ENCODE results near the gene UBE2V1. TPM values are rescaled to one million over a fixed set of nuclear protein-coding genes. Genes with fewer than 3 reads are reported as not detected.

UBE2V1 gene
- total and polyA plus RNA-seq, 10 of the 15 experiments (the other 5 are each of a cell fraction or from before 2014, with no cell fraction given): 51.8 to 219 (median 141) TPM

- ChIA-PET SMC1A (ENCODE audit: uncharacterized antibody, unreplicated experiment) (interaction anchor here (1.2 to 1.7 kb wide), 2 partner anchors 17 to 110 kb away, joined by 3 to 5 read pairs; no protein-coding TSS in a partner anchor), CTCF (interaction anchor here (0.6 to 1.6 kb wide), 5 partner anchors 9 to 223 kb away, joined by 3 to 7 read pairs (median 3); no protein-coding TSS in a partner anchor), RAD21 (ENCODE audit: unreplicated experiment) (no interaction called here), POLR2A (no interaction called here)
- no peak overlapping the region for H3K4me2 ChIP-seq (ENCODE audit: control insufficient read depth, insufficient read depth)
- no peaks in the 10 kb centered on the region for H3K27me3 ChIP-seq (replicated peaks in 1 of 2; ENCODE audit: control insufficient read depth in 2 of 2, insufficient read depth in 2 of 2, low read length in 1 of 2)
- no peak for ATAC-seq
- no peak for DNase-seq (ENCODE audit: low read depth, low spot score)
- peaks cover 10% of the 10 kb centered on the region for H3K79me2 ChIP-seq (ENCODE audit: control insufficient read depth, insufficient read depth, low read length)
- H3K4me3 ChIP-seq: no peak overlapping the region
- 97% methylated on average over 5 of the region's 5 CpGs for WGBS (ENCODE audit: insufficient coverage, insufficient replicate concordance, low lambda C conversion rate, missing lambda C conversion rate)
- no TSS peak for BruUV-seq (replicated peaks)
- intact Hi-C loops (cut with micrococcal nuclease; ENCODE audit: unreplicated experiment) (no loop called here), in situ Hi-C loops (cut with MboI) (no loop called here)
- H3K9ac ChIP-seq (ENCODE audit: control insufficient read depth, insufficient read depth, low read length): no peak overlapping the region
- no peak overlapping the region for H2AFZ ChIP-seq (ENCODE audit: control insufficient read depth, low read depth, low read length)
- no peak for FAIRE-seq
- H4K20me1 ChIP-seq (ENCODE audit: control insufficient read depth, insufficient read depth): peaks cover 4% of the 10 kb centered on the region; the same call in 1 of the 2 replicates
- TF ChIP-seq CBX3 (IDR thresholded peaks at IDR 0.05; ENCODE audit: borderline replicate concordance, low read depth): no peak
- no peak for TF ChIP-seq EGR1 (IDR thresholded peaks at IDR 0.05; ENCODE audit: borderline replicate concordance in 1 of 2, low read depth in 2 of 2, low read length in 2 of 2)
- no peak for TF ChIP-seq HDGF (IDR thresholded peaks at IDR 0.05)
- TF ChIP-seq MLLT1 (IDR thresholded peaks at IDR 0.05): no peak
- TF ChIP-seq HCFC1 (IDR thresholded peaks at IDR 0.05; ENCODE audit: low read length): no peak
- no peak for TF ChIP-seq RAD21 (IDR thresholded peaks at IDR 0.05; ENCODE audit: insufficient read depth, low read depth, low read length)
- no peak for TF ChIP-seq ETV6 (conservative IDR thresholded peaks at IDR 0.05 in 1 of 2, IDR thresholded peaks at IDR 0.05 in 1 of 2; ENCODE audit: borderline replicate concordance in 1 of 2, low read depth in 1 of 2)
- TF ChIP-seq POLR2AphosphoS2 (IDR thresholded peaks at IDR 0.05; ENCODE audit: low read depth, low read length): no peak
- no peak for TF ChIP-seq RBBP5 (conservative IDR thresholded peaks at IDR 0.05)
- no peak for TF ChIP-seq E2F8 (IDR thresholded peaks at IDR 0.05; ENCODE audit: low read depth, partially characterized antibody)
- no peak for TF ChIP-seq CBX5 (IDR thresholded peaks at IDR 0.05; ENCODE audit: low read depth)
- H3K36me3 ChIP-seq (ENCODE audit: control insufficient read depth in 2 of 2, insufficient read depth in 2 of 2, low read length in 1 of 2): peaks cover 3 to 10% of the 10 kb centered on the region in 2 experiments; a peak in 2 of 4 replicates
- H3K27ac ChIP-seq (ENCODE audit: control insufficient read depth, insufficient read depth): no peak overlapping the region
- H3K9me3 ChIP-seq (replicated peaks; ENCODE audit: control insufficient read depth, insufficient read depth, low read length): no peaks in the 10 kb centered on the region
- H3K4me1 ChIP-seq (ENCODE audit: control insufficient read depth, insufficient read depth, low read length): peaks cover 6% of the 10 kb centered on the region
These were observed 23.7 kb downstream of the UBE2V1 start for GRCh38 chr20:50089140-50089786.

Measured in GM12878 (cell line).